Heart left ventricle (tissue), 13 donors: ENCODE measurements around the gene TEK.

Experiments used
- CTCF ChIP-seq, 12 donors: fragments of 200-600 bp; sonication (generic) in 4 of 12; IDR thresholded peaks; one replicate each; pipeline versions ENCODE4 v1.5.0 to v1.8.0; 2018 to 2022; ENCODE audit warnings: antibody characterized with exemption in 12 of 12, mild to moderate bottlenecking in 5 of 12
- POLR2A ChIP-seq, 2 donors: fragments of 450-650 bp; IDR thresholded peaks; one replicate each; pipeline ENCODE4 v1.6.1; 2017; ENCODE audit warnings: antibody characterized with exemption in 2 of 2, mild to moderate bottlenecking in 2 of 2, moderate library complexity in 2 of 2
- donor health status: ischemic (EF 13 %, LVEDD 7.1; RV severe dilation, severe dysfunction).
- donor health status: DM: no; HTN: yes; CAD: no.
- donor health status: DM: no; HTN: no; CAD: no.
- donor health status: ischemic (EF 25% LVEDD 6.9; RV normal size, moderate dysfunction).
- donor health status: ischemic (EF 25% LVEDD 5.7; RV mildly dilated, moderate dysfunction).
- donor health status: ischemic (EF 35%, LVEDD 5.7; RV mildly dilated, moderate dysfunction).
- donor health status: nonischemic (EF 11% LVEDD 7.7; RV severe dilation, severe dysfunction).
- donor health status: DM: yes; HTN: yes; CAD: no.
- donor health status: PGD.
- donor health status: ischemic (EF 29% LVEDD 5.4; RV normal size, mild dysfunction).
- donor health status: nonischemic (EF 23%, LVEDD 6.1; RV moderate dilation, normal function).

DNA sequence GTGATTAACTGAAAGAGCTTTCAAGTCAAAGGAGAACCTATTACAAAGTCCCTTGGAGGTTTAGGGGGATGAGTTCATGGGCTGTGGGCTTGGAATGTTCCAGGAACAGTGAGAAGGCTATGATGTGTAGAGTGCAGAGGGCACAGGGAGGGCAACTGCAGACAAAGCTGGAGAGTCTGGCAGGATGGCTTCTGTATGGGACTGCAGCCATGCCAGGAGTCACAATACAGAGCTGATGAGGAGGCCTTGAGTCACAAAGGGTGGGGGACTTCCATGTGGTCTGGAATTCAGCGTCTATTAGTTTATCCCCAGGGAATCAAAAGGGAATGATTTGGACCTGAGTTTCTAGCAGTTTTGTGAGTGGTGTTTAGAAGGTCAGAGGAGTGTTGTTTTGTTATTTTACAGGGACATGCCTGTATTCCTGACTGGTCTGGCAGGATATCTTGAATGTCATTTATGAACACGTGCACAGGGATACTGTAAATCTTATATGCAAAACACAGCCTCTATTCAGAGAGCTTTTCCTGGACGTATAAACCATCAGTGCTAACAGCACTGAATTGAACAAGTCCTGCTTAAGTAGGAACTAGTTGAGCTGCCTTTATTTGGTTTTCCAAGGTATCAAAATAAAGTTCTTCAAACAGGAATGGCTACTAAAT is 14.3 kb upstream of the TEK start:
- TF ChIP-seq CTCF (IDR thresholded peaks at IDR 0.05), result no peak
- TF ChIP-seq POLR2A (IDR thresholded peaks at IDR 0.05), result no peak
